IPS-NIHi7 (cell line): ENCODE data around the gene APOA5.
"Not testable (repeated sequence)": the region's sequence is repeated elsewhere in the genome, so short reads cannot be mapped to it uniquely, and the experiment has no call there.

Source experiments
- DNase-seq: peaks from one replicate; pipeline ENCODE4 v3.0.0; 2012; ENCODE audit warnings: mixed read lengths; ENCODE audit errors: extremely low spot score

The APOA5 gene

GRCh38 chr11:116774661-116775060 lies 17.0 kb downstream of the APOA5 start:
- no peak for DNase-seq

DNA sequence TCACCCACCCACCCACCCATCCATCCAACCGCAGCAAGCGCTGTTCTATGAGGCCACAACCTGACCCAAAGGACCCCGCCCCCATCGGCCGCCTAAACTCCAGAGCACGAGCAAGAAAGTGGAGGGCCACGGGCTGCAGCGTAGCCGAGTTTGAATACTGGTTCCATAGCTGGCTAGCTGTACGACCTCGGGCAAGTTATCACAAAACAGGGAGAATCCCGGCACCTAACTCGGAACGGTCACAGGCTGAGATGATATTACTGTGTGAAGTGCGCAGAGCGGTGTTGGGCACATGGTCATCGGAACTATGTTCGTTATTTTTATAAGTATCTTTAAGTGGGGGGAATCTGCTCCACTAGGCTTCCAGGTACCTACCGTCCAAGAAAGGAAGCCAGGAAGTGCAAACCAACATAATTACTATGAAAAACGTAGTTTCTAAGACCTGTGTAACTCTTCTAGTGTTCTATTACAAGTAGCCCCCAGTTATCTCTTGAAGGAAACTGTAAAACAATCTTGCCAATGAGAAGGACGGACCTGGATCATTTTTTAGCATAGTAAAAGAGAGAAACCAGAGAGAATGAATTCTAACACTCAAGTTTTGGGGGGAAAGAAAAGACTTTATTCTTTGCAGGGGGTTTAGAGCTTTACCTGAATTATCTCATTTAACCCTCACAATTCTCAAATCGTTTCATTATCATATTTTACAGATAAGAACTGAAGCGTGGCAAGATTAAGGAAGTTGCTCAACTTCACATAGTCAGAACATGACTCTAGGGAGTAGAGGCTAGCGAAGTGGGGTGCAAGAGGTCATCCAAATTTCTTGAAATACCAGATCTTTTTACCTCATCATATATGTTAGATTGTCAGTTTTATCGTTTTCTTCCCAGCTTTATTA lies 18.2 kb downstream of the APOA5 start:
- DNase-seq, result no peak

GRCh38 chr11:116772443-116773202 lies 19.1 kb downstream of the APOA5 start, which contains the start of gene BUD13:
Gene BUD13, minus strand, starts transcription at chr11:116772987. Its CDS starts 23 bp downstream, at chr11:116772964.
- peak; percentile 95 for DNase-seq

DNA sequence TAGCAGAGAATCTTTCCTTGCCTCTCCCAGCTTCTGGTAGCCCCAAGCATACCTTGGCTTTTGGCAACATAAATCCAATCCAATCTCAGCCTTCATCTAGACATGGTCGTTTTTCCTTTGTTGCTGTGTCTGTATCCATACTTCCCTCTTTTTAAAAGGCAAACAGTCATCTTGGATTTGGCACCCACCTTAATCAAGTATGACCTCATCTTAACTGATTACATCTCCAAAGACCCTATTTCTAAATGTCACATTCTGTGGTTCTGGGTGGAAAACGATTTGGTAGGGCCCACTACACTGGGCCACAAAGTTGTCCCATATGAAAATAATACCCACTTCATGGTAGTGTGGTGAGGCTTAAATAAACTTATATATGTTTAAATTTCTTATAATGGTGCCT lies 19.7 kb downstream of the APOA5 start:
- no peak for DNase-seq

GRCh38 chr11:116762132-116762531 lies 29.5 kb downstream of the APOA5 start:
- DNase-seq, result no peak

GRCh38 chr11:116756044-116756443 lies 35.6 kb downstream of the APOA5 start:
- DNase-seq, result not testable (repeated sequence)

- DNase-seq, result no peak
These were observed 41.5 kb downstream of the APOA5 start for GRCh38 chr11:116750070-116750718.

DNA sequence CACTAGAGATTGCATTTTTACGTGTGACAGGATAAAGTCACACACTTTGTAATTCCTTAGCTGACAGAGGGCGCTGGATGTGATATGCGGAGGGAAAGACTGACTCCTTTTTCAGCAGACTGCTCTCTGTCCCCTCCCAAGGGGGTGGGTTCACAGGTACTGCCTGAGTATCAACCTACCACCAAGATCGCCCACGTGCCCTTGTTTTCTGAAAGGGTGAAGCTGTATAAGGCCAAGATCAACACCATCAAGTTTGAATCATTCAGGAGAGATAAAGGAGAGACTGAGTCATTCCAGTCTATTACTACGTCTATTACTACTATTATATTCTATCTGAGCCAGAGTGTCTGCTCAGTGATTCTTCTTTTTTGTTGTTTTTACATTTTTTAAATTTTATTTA lies 49.6 kb downstream of the APOA5 start:
- DNase-seq, result no peak

DNA sequence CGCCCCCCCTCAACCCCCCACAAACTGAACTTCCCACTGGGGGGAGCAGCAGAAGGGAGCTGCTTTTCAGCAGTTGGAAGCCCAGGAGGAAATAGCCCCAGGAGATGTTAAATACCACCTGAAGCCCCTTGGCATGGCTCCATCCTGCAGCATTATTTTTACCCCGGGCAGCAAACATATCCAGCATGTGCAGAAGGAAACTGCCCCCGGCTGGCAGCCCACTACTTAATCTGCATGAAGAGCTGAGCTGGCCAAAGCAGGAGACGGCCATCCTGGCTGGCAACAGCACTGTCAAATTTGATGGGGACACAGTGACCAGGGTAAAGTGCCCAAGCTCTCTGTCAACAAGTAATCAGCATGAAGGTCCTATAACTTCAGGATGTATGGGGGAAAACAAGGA lies 50.9 kb downstream of the APOA5 start:
- DNase-seq, result no peak
